Lower lobe of right lung (tissue), 2 donors: ENCODE results near the gene SRBD1. TPM values are rescaled to one million over a fixed set of nuclear protein-coding genes. Genes with fewer than 3 reads are reported as not detected.
A peak's percentile ranks its signal among the peaks of the same experiment; 100 is the strongest.

Experiments
- ATAC-seq, 2 donors: fragments of 200-7000 bp; cut with Tn5 transposase; one replicate each; pipeline ENCODE4 v1.9.1; 2020 to 2022; ENCODE audit warnings: mild to moderate bottlenecking in 2 of 2, moderate library complexity in 2 of 2
- DNase-seq: peaks from one replicate; pipeline ENCODE4 v3.0.0-alpha.2; 2020
- H3K27ac ChIP-seq: fragments of 200-600 bp; one replicate; pipeline ENCODE4 v1.8.0; 2022
- H3K27me3 ChIP-seq: fragments of 200-600 bp; one replicate; pipeline ENCODE4 v1.8.0; 2022; ENCODE audit warnings: low read depth
- H3K36me3 ChIP-seq: fragments of 200-600 bp; one replicate; pipeline ENCODE4 v1.8.0; 2022; ENCODE audit warnings: mild to moderate bottlenecking
- H3K4me1 ChIP-seq: fragments of 200-600 bp; one replicate; pipeline ENCODE4 v1.8.0; 2022
- H3K4me3 ChIP-seq: fragments of 200-600 bp; one replicate; pipeline ENCODE4 v1.8.0; 2022; ENCODE audit warnings: mild to moderate bottlenecking
- H3K9me3 ChIP-seq: fragments of 200-600 bp; one replicate; pipeline ENCODE4 v1.8.0; 2022
- CTCF ChIP-seq: fragments of 200-600 bp; IDR thresholded peaks from one replicate; pipeline ENCODE4 v1.8.0; 2022; ENCODE audit warnings: antibody characterized with exemption, mild to moderate bottlenecking
- intact Hi-C: fragments of 100-400 bp; cut with DNase I; formaldehyde crosslinking; loops from one replicate; pipeline ENCODE4 v1.11.0; 2022
- total RNA-seq: library from RNA; stranded (reverse); fragmentation: NEBNext Ultra II Directional; extraction: Animal tissue kit (Norgen Biotek cat#: 25700); gene quantifications from one replicate; pipeline ENCODE4 v1.2.1, GENCODE V29; 2021
- donor health status: DM: no; HTN: yes; CAD: no; lungs with severe emphysema.

Gene SRBD1
- total RNA-seq, 1 donor from 2014 or later: 15.4 TPM

- no peak for TF ChIP-seq CTCF
- H3K4me3 ChIP-seq: no peak overlapping the region
- no peaks in the 10 kb centered on the region for H3K27me3 ChIP-seq
- H3K27ac ChIP-seq: no peak overlapping the region
- intact Hi-C loops: no loop called here
- DNase-seq: no peak
- no peaks in the 10 kb centered on the region for H3K36me3 ChIP-seq
- no peaks in the 10 kb centered on the region for H3K9me3 ChIP-seq
- peaks cover 23% of the 10 kb centered on the region for H3K4me1 ChIP-seq
- no peak for ATAC-seq
Measured at GRCh38 chr2:45612731-45613130, 1.7 kb upstream of the SRBD1 start.

GRCh38 chr2:45612285-45612684 is 1.2 kb upstream of the SRBD1 start:
- no peaks in the 10 kb centered on the region for H3K9me3 ChIP-seq
- DNase-seq (no peak), ATAC-seq (no peak)
- H3K4me1 ChIP-seq: peaks cover 23% of the 10 kb centered on the region
- H3K4me3 ChIP-seq: no peak overlapping the region
- H3K36me3 ChIP-seq: no peaks in the 10 kb centered on the region
- H3K27ac ChIP-seq: no peak overlapping the region
- H3K27me3 ChIP-seq: no peaks in the 10 kb centered on the region
- intact Hi-C loops: no loop called here
- TF ChIP-seq CTCF: no peak

- Histone ChIP-seq H3K36me3 (no peaks in the 10 kb centered on the region), H3K4me3 (peak overlapping the region; percentile 82), H3K4me1 (peaks cover 28% of the 10 kb centered on the region), H3K27me3 (no peaks in the 10 kb centered on the region), H3K27ac (peak overlapping the region; percentile 85), H3K9me3 (no peaks in the 10 kb centered on the region)
- peak; percentile 82 to 87 for ATAC-seq
- DNase-seq: peak; percentile 56
- peak; percentile 29 for TF ChIP-seq CTCF
- intact Hi-C loops: no loop called here
Measured at GRCh38 chr2:45610281-45611019, 617 bp downstream of the SRBD1 start.

GRCh38 chr2:45607701-45608100 is 3.4 kb downstream of the SRBD1 start:
- Histone ChIP-seq H3K9me3 (no peaks in the 10 kb centered on the region), H3K27me3 (no peaks in the 10 kb centered on the region), H3K4me1 (peaks cover 26% of the 10 kb centered on the region), H3K4me3 (no peak overlapping the region), H3K36me3 (peaks cover 18% of the 10 kb centered on the region), H3K27ac (no peak overlapping the region)
- ATAC-seq (no peak), DNase-seq (no peak)
- intact Hi-C loops: no loop called here
- TF ChIP-seq CTCF: peak; percentile 22

GRCh38 chr2:45606796-45607195 is 4.3 kb downstream of the SRBD1 start:
- no peak for TF ChIP-seq CTCF
- no peaks in the 10 kb centered on the region for H3K9me3 ChIP-seq
- H3K27ac ChIP-seq: no peak overlapping the region

More at GRCh38 chr2:45606796-45607195, 4.3 kb downstream of the SRBD1 start:
- DNase-seq (no peak), ATAC-seq (no peak)
- Histone ChIP-seq H3K4me3 (no peak overlapping the region), H3K4me1 (peaks cover 21% of the 10 kb centered on the region), H3K27me3 (no peaks in the 10 kb centered on the region), H3K36me3 (peaks cover 22% of the 10 kb centered on the region)
- intact Hi-C loops: no loop called here
